Panc1 (cell line): ENCODE data around the gene MAD1L1.

Experiments
- CTCF ChIP-seq: fragments of 450-650 bp; IDR thresholded peaks from 2 replicates; pipeline ENCODE4 v1.5.1; 2017; ENCODE audit warnings: mild to moderate bottlenecking
- POLR2AphosphoS5 ChIP-seq: IDR thresholded peaks from 2 replicates; pipeline ENCODE4 v1.6.1; 2012; ENCODE audit warnings: mild to moderate bottlenecking, low read depth, low read length, moderate library complexity

- TF ChIP-seq CTCF (no peak), POLR2AphosphoS5 (no peak)
These were observed 138.2 kb downstream of the MAD1L1 start for GRCh38 chr7:2094454-2095045.
